Activated effector memory CD4-positive, alpha-beta T cell treated with Interleukin-2 at 50 U/mL for 16 hours (primary cell): ENCODE results near the gene HSFX2.
"Not testable (repeated sequence)": the region's sequence is repeated elsewhere in the genome, so short reads cannot be mapped to it uniquely, and the experiment has no call there.

Experiments used
- DNase-seq: peaks from one replicate; pipeline ENCODE4 v3.0.0-alpha.2; 2020

Gene HSFX2

GRCh38 chrX:149595214-149595613, at the start of gene HSFX2:
HSFX2 (minus strand) TSS chrX:149595314; CDS start chrX:149594700, 614 bp downstream.
- DNase-seq, result not testable (repeated sequence)

- DNase-seq, result no peak
These were observed 48.4 kb upstream of the HSFX2 start for GRCh38 chrX:149643496-149643895.

GRCh38 chrX:149641835-149642234, 46.7 kb upstream of the HSFX2 start:
- DNase-seq, result no peak

GRCh38 chrX:149641432-149641831, 46.3 kb upstream of the HSFX2 start:
- no peak for DNase-seq

- no peak for DNase-seq
These were observed 44.5 kb upstream of the HSFX2 start for GRCh38 chrX:149639568-149639967.

GRCh38 chrX:149638860-149639259, 43.7 kb upstream of the HSFX2 start:
- DNase-seq, result no peak

GRCh38 chrX:149633511-149633910, 38.4 kb upstream of the HSFX2 start:
- DNase-seq, result no peak

- peak; percentile 65 for DNase-seq
These were observed 36.4 kb upstream of the HSFX2 start, which contains the start of gene TMEM185A for GRCh38 chrX:149631234-149632165. TMEM185A (minus strand) TSS chrX:149631792; CDS start chrX:149631580, 212 bp downstream.

- DNase-seq, result no peak
These were observed 35.6 kb upstream of the HSFX2 start for GRCh38 chrX:149630681-149631233.

- no peak for DNase-seq
These were observed 34.7 kb upstream of the HSFX2 start for GRCh38 chrX:149629730-149630387.

- DNase-seq, result no peak
These were observed 33.7 kb upstream of the HSFX2 start for GRCh38 chrX:149628768-149629167.

GRCh38 chrX:149628280-149628679, 33.2 kb upstream of the HSFX2 start:
- no peak for DNase-seq

GRCh38 chrX:149626829-149627228, 31.7 kb upstream of the HSFX2 start:
- not testable (repeated sequence) for DNase-seq

GRCh38 chrX:149619662-149620061, 24.5 kb upstream of the HSFX2 start:
- not testable (repeated sequence) for DNase-seq

GRCh38 chrX:149618871-149619270, 23.8 kb upstream of the HSFX2 start:
- no peak for DNase-seq

GRCh38 chrX:149611623-149612175, 16.6 kb upstream of the HSFX2 start:
- no peak for DNase-seq

GRCh38 chrX:149610511-149610910, 15.4 kb upstream of the HSFX2 start:
- DNase-seq, result no peak

- no peak for DNase-seq
These were observed 12.6 kb upstream of the HSFX2 start for GRCh38 chrX:149607699-149608098.

- DNase-seq, result not testable (repeated sequence)
These were observed 10.3 kb upstream of the HSFX2 start for GRCh38 chrX:149605248-149605885.

GRCh38 chrX:149598603-149599002, 3.5 kb upstream of the HSFX2 start:
- not testable (repeated sequence) for DNase-seq

GRCh38 chrX:149595943-149596342, 829 bp upstream of the HSFX2 start:
- not testable (repeated sequence) for DNase-seq

GRCh38 chrX:149590993-149591392, 4.1 kb downstream of the HSFX2 start:
- not testable (repeated sequence) for DNase-seq

- not testable (repeated sequence) for DNase-seq
These were observed 7.8 kb downstream of the HSFX2 start, which contains the start of gene MAGEA9B for GRCh38 chrX:149587359-149587758. MAGEA9B (minus strand) TSS chrX:149587459; CDS start chrX:149583179, 4,280 bp downstream.
